Activated CD4-positive, alpha-beta T cell treated with anti-CD3 and anti-CD28 coated beads for 48 hours (primary cell): ENCODE data around the gene BACE1-AS.
"Not testable (repeated sequence)": the region's sequence is repeated elsewhere in the genome, so short reads cannot be mapped to it uniquely, and the experiment has no call there.

Source experiments
- DNase-seq: peaks from one replicate; pipeline ENCODE4 v3.0.0-alpha.2; 2020

BACE1-AS gene

DNA sequence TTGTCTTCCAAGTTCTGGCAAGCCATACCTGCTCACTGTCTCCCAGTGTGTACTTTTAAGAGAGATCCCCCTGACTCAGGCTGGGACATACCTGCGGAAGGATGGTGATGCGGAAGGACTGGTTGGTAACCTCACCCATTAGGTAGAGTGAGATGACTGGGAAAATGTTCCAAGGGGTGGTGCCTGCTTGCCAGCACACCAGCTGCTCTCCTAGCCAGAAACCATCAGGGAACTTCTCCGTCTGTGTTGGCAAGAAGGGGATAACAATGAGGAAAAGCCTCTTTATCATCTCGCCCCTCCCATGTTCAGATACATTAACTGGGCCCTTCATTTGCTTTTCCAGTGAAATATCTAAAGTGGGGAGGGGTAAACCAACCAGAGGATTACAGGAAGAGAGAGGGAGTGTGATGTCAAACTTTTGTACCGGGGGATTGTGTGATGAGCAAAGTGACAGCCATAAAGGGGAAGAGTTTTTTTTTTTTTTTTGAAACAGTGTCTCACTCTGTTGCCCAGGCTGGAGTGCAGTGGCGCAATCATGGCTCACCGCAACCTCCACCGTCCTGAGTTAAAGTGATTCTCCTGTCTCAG lies at the start of gene BACE1-AS:
TSS of gene BACE1-AS (plus strand) at position 538 of the 588 bp plus-strand sequence.
- no peak for DNase-seq

DNA sequence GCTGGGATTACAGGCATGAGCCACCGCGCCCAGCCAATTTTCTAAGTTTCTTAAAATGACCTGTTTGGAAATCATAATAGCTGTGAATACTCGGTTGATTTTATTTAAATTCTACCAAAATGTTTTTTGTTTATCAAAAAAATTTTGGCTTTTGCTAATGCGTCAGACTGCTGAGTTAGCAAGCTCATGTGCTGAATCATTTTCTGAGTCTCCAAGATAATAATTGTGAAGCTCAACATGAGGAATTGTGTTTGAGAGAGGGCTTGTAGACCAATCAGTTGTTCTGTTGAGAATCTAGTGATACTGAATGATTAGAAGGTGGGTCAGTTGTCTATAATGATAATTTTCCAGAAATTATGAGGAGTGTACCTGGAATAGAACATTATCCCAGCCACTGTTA lies 42.8 kb upstream of the BACE1-AS start:
- DNase-seq = no peak

GRCh38 chr11:117249571-117249970 lies 41.6 kb upstream of the BACE1-AS start:
- no peak for DNase-seq

DNA sequence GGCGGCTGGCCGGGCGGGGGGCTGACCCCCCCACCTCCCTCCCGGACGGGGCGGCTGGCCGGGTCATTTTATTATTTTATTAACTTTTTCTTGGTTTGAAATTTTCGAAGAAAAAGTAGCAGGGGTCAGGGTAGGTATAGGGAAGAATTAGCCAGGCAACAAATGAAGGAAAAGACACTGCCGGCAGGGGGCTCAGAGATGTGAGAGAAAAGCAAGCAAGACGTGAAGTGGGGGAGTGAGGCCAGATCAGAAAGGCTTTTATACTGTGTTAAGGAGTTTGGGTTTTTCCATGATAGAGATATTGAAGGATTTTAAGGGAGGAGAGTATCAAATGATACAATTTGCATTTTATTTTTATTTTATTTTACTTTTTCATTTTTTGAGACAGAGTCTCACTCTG lies 39.6 kb upstream of the BACE1-AS start:
- DNase-seq = no peak

GRCh38 chr11:117255966-117256365 lies 35.2 kb upstream of the BACE1-AS start:
- no peak for DNase-seq

GRCh38 chr11:117256573-117256972 lies 34.6 kb upstream of the BACE1-AS start:
- no peak for DNase-seq

DNA sequence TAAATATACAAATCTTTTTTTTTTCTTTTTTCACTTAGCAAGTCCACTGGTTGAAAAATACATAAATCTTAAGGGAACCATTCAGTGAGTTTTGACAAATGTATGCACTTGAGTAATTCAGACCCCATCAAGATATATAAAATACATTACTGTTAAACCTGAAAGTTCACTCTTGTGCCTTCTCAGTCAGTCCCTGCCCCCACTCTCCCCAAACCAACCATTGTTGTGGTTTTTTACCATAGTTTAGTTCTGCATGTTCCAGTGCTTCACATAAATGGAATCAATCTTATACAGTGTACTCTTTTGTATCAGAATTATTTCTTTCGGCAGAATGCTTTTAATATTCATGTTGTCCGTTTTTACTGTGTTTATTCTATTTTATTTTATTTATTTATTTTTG lies 32.6 kb upstream of the BACE1-AS start:
- DNase-seq = no peak

- DNase-seq = no peak
These were observed 31.7 kb upstream of the BACE1-AS start for GRCh38 chr11:117259417-117259816.

DNA sequence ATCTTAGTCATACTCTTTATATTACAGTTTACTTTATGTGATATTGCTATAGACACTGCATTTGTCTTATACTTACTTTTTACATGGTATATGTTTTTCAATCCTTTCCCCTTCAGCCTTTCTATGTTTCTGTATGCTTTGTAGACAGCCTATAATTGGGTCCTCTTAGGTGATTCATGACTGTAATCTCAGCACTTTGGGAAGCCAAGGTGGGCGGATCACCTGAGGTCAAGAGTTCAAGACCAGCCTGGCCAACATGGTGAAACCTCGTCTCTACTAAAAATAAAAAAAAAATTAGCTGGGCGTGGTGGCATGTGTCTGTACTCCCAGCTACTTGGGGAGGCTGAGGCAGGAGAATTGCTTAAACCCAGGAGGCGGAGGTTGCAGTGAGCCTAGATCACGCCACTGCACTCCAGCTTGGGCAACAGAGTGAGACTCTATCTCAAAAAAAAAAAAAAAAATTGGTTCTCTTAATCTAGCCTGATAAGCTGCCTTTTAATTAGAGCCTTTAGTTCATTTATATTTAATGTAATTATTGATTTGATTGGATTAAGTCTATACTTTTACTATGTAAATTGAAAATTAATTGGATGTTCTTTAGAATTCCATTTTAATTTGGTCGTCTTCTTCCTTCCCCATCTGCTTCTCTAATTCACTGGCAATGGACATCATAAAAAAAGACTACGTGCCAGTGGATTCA lies 26.4 kb upstream of the BACE1-AS start:
- not testable (repeated sequence) for DNase-seq

GRCh38 chr11:117265745-117266144 lies 25.4 kb upstream of the BACE1-AS start:
- no peak for DNase-seq

DNA sequence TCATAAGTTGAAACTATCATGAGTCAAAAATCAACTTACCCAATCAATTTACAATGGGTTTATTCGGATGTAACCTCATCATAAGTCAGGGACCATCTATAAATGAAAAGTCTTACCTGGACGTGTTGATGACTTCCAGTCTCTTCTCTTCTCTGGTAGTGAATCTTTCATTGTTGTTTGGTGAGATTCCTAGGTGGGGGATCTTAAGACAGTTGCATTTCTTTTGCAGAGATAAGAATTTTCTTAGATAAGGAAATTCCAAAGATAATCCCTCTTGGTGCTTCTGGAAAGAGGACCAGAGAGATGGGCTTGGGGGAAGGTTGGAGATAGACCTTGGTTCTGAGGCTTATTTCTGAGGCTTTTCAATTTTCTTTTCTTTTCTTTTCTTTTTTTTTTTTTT lies 21.3 kb upstream of the BACE1-AS start:
- DNase-seq = no peak

- no peak for DNase-seq
These were observed 19.9 kb upstream of the BACE1-AS start for GRCh38 chr11:117271208-117271607.

DNA sequence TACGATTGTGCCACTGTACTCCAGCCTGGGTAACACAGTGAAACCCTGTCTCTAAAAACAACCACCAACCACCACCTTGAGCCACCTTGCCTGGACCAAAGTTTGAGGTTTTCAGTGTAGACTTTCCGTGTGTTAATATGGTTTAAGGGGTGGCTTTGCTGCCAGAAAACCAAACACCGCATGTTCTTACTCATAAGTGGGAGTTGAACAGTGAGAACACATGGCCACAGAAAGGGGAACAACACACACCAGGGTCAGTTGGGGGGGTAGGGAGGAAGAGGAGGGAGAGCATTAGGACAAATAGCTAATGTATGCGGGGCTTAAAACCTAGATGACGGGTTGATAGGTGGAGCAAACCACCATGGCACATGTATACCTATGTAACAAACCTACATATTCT lies 19.0 kb upstream of the BACE1-AS start:
- not testable (repeated sequence) for DNase-seq

- no peak for DNase-seq
These were observed 17.4 kb upstream of the BACE1-AS start for GRCh38 chr11:117273550-117274289.

- DNase-seq = no peak
These were observed 12.8 kb upstream of the BACE1-AS start for GRCh38 chr11:117278347-117278746.

GRCh38 chr11:117279711-117280376 lies 11.3 kb upstream of the BACE1-AS start:
- DNase-seq = no peak

- DNase-seq = no peak
These were observed 10.0 kb upstream of the BACE1-AS start for GRCh38 chr11:117281159-117281558.

DNA sequence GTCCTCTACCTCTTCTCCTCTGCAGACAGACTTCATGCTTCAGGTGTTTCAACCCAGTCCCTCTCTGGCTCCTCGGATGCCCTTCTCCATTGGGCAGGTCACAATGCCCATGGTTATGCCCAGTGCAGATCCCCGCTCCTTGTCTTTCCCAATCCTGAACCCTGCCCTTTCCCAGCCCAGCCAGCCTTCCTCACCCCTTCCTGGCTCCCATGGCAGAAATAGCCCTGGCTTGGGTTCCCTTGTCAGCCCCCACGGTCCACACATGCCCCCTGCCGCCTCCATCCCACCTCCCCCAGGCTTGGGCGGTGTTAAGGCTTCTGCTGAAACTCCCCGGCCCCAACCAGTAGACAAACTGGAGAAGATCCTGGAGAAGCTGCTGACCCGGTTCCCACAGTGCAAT lies 9.3 kb upstream of the BACE1-AS start:
- no peak for DNase-seq

DNA sequence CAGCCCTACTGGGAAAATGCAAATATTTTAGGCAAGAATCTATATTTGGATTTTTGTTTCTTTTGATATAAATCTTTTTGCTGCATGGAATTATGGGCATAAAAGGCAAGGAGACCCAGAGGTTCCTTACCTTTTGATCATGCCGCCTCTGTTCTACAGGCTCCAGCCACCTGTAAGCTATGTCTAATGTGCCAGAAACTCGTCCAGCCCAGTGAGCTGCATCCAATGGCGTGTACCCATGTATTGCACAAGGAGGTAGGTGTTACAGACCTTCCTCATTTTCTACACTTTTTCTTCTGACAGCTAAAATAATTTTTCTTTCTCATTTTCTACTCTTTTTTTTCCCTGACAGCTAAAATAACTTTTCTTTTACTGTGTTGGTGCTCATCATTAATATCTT lies 8.2 kb upstream of the BACE1-AS start:
- DNase-seq = no peak

- DNase-seq = no peak
These were observed 7.1 kb upstream of the BACE1-AS start for GRCh38 chr11:117284053-117284452.

DNA sequence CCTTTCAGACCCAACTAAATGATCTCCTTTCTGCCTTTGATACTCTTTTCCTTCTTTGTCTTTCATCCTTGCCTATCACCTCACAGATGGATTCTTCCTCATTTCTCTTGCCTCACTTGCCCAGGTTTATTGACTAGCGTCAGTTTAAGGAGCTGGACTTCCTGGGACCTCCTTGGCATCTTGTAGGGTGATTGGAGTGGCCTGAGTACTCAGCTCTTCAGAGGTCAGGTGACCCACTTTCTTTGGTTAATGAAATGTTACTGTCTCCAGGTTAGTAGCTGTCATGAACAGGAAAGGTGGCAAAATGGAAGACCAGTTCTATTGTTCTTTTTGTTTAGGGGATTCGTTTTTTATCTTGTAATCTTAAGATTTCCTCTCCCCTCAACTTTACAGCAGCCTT lies 4.6 kb upstream of the BACE1-AS start:
- no peak for DNase-seq

DNA sequence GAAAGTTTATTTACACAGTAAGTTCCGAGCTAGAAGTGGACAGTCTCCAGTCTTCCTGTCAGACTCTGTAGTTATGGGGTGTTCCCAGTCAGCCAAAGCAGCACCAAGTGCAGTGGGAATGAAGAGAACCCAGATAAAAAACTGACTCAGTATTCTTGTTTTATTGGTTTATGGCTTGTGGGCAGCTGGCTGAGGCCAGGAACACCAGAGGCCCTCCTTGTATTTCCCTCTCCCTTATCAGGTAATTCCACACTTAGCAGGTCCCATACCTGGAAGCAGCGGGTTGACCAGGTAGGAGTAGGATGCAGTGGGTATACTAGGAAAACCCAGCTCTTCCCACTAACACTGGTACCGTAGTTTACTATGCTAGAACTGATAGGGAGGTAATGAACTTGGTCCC lies 3.5 kb upstream of the BACE1-AS start:
- DNase-seq = no peak

DNA sequence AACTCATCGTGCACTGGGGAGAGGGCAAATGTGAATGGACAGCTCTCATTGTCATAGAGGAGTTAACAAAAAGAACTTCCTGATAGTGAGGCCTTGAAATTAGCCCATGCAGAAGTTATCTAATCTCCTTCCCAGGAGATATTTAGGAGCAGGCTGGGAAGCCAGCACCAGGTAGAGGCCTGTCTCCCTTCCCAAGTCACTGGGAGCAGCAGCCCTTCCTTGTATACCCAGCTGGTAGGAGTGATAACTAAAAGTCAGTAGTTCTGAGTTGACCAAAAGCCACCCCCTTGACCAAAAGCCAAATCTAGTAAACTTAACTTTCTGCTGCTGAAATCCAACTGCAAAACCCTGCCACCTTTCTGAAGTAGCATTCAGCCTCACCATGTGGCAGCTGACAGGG lies 1.4 kb upstream of the BACE1-AS start:
- DNase-seq = no peak

DNA sequence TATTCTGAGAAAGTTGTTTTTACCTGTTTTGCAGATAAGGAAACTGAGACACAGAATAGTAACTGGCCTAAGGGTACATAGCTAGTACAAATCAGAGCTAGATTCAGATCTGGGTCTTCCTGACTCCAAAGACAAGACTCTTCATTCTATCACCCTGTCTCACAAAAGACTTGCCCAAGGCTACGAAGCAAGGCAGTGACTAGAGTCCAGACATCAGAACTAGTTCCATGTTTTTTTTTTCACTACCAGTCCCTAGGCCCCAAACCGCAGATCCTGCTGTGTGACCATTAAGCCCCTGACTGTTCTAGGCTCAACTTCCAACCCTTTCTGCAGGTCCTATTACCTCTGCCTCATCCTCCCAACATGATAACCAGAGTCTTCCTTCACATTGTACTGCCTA lies 1.5 kb downstream of the BACE1-AS start:
- no peak for DNase-seq
